Activated naive CD4-positive, alpha-beta T cell treated with anti-CD3 and anti-CD28 coated beads for 36 hours (primary cell): ENCODE measurements around the gene WSCD2. TPM values are rescaled to one million over a fixed set of nuclear protein-coding genes. Genes with fewer than 3 reads are reported as not detected.

Experiments used
- CTCF ChIA-PET: fragments of 350-600 bp; sonication (Branson Sonifier 250); formaldehyde crosslinking; loops from one replicate; lab custom pipeline; 2021; ENCODE audit warnings: antibody characterized with exemption; lab: Charles Lee
- DNase-seq: peaks from one replicate; pipeline ENCODE4 v3.0.0-alpha.2; 2020
- H3K27ac Mint-ChIP-seq: one replicate; pipeline ENCODE4 v1.8.0; 2021; ENCODE audit warnings: mild to moderate bottlenecking, mixed read lengths
- H3K27me3 Mint-ChIP-seq: one replicate; pipeline ENCODE4 v1.8.0; 2021; ENCODE audit warnings: low read depth, mixed read lengths
- H3K36me3 Mint-ChIP-seq: one replicate; pipeline ENCODE4 v1.8.0; 2021; ENCODE audit warnings: low read depth, mixed read lengths
- H3K4me1 Mint-ChIP-seq: one replicate; pipeline ENCODE4 v1.8.0; 2021; ENCODE audit warnings: low read depth, mixed read lengths
- H3K4me3 Mint-ChIP-seq: one replicate; pipeline ENCODE4 v1.8.0; 2021; ENCODE audit warnings: mild to moderate bottlenecking, moderate library complexity, mixed read lengths
- H3K9me3 Mint-ChIP-seq: one replicate; pipeline ENCODE4 v1.8.0; 2021; ENCODE audit warnings: mixed read lengths
- intact Hi-C: fragments of 100-400 bp; cut with micrococcal nuclease; formaldehyde crosslinking; loops from one replicate; pipeline ENCODE4 v1.15.1; 2023
- total RNA-seq, 2 experiments: library from RNA; stranded (reverse); gene quantifications; one replicate each; pipeline ENCODE4 v1.2.3, GENCODE V29; 2021

WSCD2 gene
- total RNA-seq, 2 experiments from 2014 or later: not detected

- CTCF ChIA-PET: no interaction called here
- intact Hi-C loops: no loop called here
- H3K4me3 Mint-ChIP-seq: no peak overlapping the region
- no peaks in the 10 kb centered on the region for H3K36me3 Mint-ChIP-seq
- H3K27me3 Mint-ChIP-seq: peaks cover 9% of the 10 kb centered on the region
- no peak overlapping the region for H3K27ac Mint-ChIP-seq
- DNase-seq: no peak
- H3K4me1 Mint-ChIP-seq: no peaks in the 10 kb centered on the region
- no peaks in the 10 kb centered on the region for H3K9me3 Mint-ChIP-seq
Measured at GRCh38 chr12:108112832-108113556, 16.1 kb upstream of the WSCD2 start.

GRCh38 chr12:108115123-108116121, 13.7 kb upstream of the WSCD2 start:
- Mint-ChIP-seq H3K4me1 (no peaks in the 10 kb centered on the region), H3K4me3 (no peak overlapping the region), H3K36me3 (no peaks in the 10 kb centered on the region), H3K27ac (no peak overlapping the region), H3K27me3 (peaks cover 19% of the 10 kb centered on the region), H3K9me3 (no peaks in the 10 kb centered on the region)
- intact Hi-C loops: no loop called here
- CTCF ChIA-PET: no interaction called here
- no peak for DNase-seq

GRCh38 chr12:108116254-108116653, 12.8 kb upstream of the WSCD2 start:
- H3K9me3 Mint-ChIP-seq: no peaks in the 10 kb centered on the region
- peaks cover 17% of the 10 kb centered on the region for H3K27me3 Mint-ChIP-seq
- H3K4me1 Mint-ChIP-seq: no peaks in the 10 kb centered on the region
- CTCF ChIA-PET: no interaction called here
- intact Hi-C loops: no loop called here
- H3K27ac Mint-ChIP-seq: no peak overlapping the region
- H3K36me3 Mint-ChIP-seq: no peaks in the 10 kb centered on the region
- no peak for DNase-seq
- H3K4me3 Mint-ChIP-seq: no peak overlapping the region

- DNase-seq: no peak
- Mint-ChIP-seq H3K36me3 (no peaks in the 10 kb centered on the region), H3K9me3 (no peaks in the 10 kb centered on the region), H3K27ac (no peak overlapping the region), H3K4me1 (no peaks in the 10 kb centered on the region), H3K27me3 (peaks cover 17% of the 10 kb centered on the region), H3K4me3 (no peak overlapping the region)
- intact Hi-C loops: no loop called here
- CTCF ChIA-PET: no interaction called here
Measured at GRCh38 chr12:108116699-108117098, 12.4 kb upstream of the WSCD2 start.

- Mint-ChIP-seq H3K4me3 (no peak overlapping the region), H3K9me3 (no peaks in the 10 kb centered on the region), H3K4me1 (no peaks in the 10 kb centered on the region), H3K27ac (no peak overlapping the region), H3K36me3 (no peaks in the 10 kb centered on the region), H3K27me3 (peaks cover 14% of the 10 kb centered on the region)
- intact Hi-C loops: no loop called here
- DNase-seq: no peak
- CTCF ChIA-PET: no interaction called here
Measured at GRCh38 chr12:108117163-108117849, 11.8 kb upstream of the WSCD2 start.

GRCh38 chr12:108117902-108118301, 11.2 kb upstream of the WSCD2 start:
- no peak for DNase-seq
- intact Hi-C loops: no loop called here
- CTCF ChIA-PET: no interaction called here
- Mint-ChIP-seq H3K27me3 (peaks cover 14% of the 10 kb centered on the region), H3K27ac (no peak overlapping the region), H3K4me1 (no peaks in the 10 kb centered on the region), H3K36me3 (no peaks in the 10 kb centered on the region), H3K4me3 (no peak overlapping the region), H3K9me3 (peaks cover 3% of the 10 kb centered on the region)

- H3K4me1 Mint-ChIP-seq: no peaks in the 10 kb centered on the region
- intact Hi-C loops: no loop called here
- H3K27me3 Mint-ChIP-seq: peaks cover 17% of the 10 kb centered on the region
- H3K4me3 Mint-ChIP-seq: no peak overlapping the region
- no peak overlapping the region for H3K27ac Mint-ChIP-seq
- H3K9me3 Mint-ChIP-seq: peaks cover 3% of the 10 kb centered on the region
- H3K36me3 Mint-ChIP-seq: no peaks in the 10 kb centered on the region
- no peak for DNase-seq
- CTCF ChIA-PET: no interaction called here
Measured at GRCh38 chr12:108119126-108119973, 9.7 kb upstream of the WSCD2 start.

- Mint-ChIP-seq H3K27me3 (peaks cover 17% of the 10 kb centered on the region), H3K9me3 (peaks cover 3% of the 10 kb centered on the region), H3K36me3 (no peaks in the 10 kb centered on the region), H3K4me3 (no peak overlapping the region), H3K27ac (no peak overlapping the region), H3K4me1 (no peaks in the 10 kb centered on the region)
- CTCF ChIA-PET: interaction anchor here (0.6 kb wide), 1 partner anchor 195 kb away, joined by 4 read pairs; no protein-coding TSS in a partner anchor
- DNase-seq: no peak
- intact Hi-C loops: no loop called here
Measured at GRCh38 chr12:108119974-108120862, 8.9 kb upstream of the WSCD2 start.

- H3K36me3 Mint-ChIP-seq: no peaks in the 10 kb centered on the region
- no peaks in the 10 kb centered on the region for H3K4me1 Mint-ChIP-seq
- H3K27me3 Mint-ChIP-seq: peaks cover 17% of the 10 kb centered on the region
- intact Hi-C loops: no loop called here
- no peak for DNase-seq
- H3K4me3 Mint-ChIP-seq: no peak overlapping the region
- peaks cover 3% of the 10 kb centered on the region for H3K9me3 Mint-ChIP-seq
- CTCF ChIA-PET: interaction anchor here (0.6 kb wide), 1 partner anchor 196 kb away, joined by 4 read pairs; no protein-coding TSS in a partner anchor
- no peak overlapping the region for H3K27ac Mint-ChIP-seq
Measured at GRCh38 chr12:108120863-108121165, 8.3 kb upstream of the WSCD2 start.

- H3K36me3 Mint-ChIP-seq: no peaks in the 10 kb centered on the region
- CTCF ChIA-PET: no interaction called here
- H3K9me3 Mint-ChIP-seq: peaks cover 3% of the 10 kb centered on the region
- H3K27me3 Mint-ChIP-seq: peaks cover 18% of the 10 kb centered on the region
- no peaks in the 10 kb centered on the region for H3K4me1 Mint-ChIP-seq
- no peak for DNase-seq
- intact Hi-C loops: no loop called here
- H3K4me3 Mint-ChIP-seq: no peak overlapping the region
- H3K27ac Mint-ChIP-seq: no peak overlapping the region
Measured at GRCh38 chr12:108121320-108121719, 7.8 kb upstream of the WSCD2 start.
